ENCODE measurements around the gene CHST13. TPM values are rescaled to one million over a fixed set of nuclear protein-coding genes. Genes with fewer than 3 reads are reported as not detected.

CHST13 gene
- polyA plus RNA-seq, 3 donors: 16.6 to 41.8 (median 39.2) TPM

- peaks cover 2 to 6% (median 2%) of the 10 kb centered on the region in 3 donors for H3K27me3 Mint-ChIP-seq (ENCODE audit: low read depth in 3 of 3)
- H3K9me3 ChIP-seq (replicated peaks in 1 of 2; ENCODE audit: control insufficient read depth in 1 of 2, insufficient read depth in 1 of 2, low read length in 2 of 2): no peaks in the 10 kb centered on the region
- no peak overlapping the region for H3K27ac ChIP-seq (ENCODE audit: low read depth in 1 of 2, low read length in 2 of 2)
- TF ChIP-seq CTCF (IDR thresholded peaks at IDR 0.05): no peak
- intact Hi-C loops (cut with micrococcal nuclease): no loop called here
- H2AFZ ChIP-seq (ENCODE audit: insufficient read depth, low read depth, low read length, poor library complexity, severe bottlenecking): no peak overlapping the region
- H3K4me3 ChIP-seq (replicated peaks in 1 of 3; ENCODE audit: low read depth in 2 of 3, low read length in 3 of 3): no peak overlapping the region
- DNase-seq: no peak
- H3K9ac ChIP-seq (ENCODE audit: insufficient read depth, low read length, poor library complexity, severe bottlenecking): no peak overlapping the region
- no peaks in the 10 kb centered on the region for H4K20me1 ChIP-seq (ENCODE audit: insufficient read depth, low read length)
- H3K9me3 Mint-ChIP-seq: peaks cover 0 to 2% (median 0%) of the 10 kb centered on the region in 7 donors
- H3K27me3 ChIP-seq (ENCODE audit: control insufficient read depth in 2 of 2, insufficient read depth in 2 of 2, low read length in 2 of 2): no peaks in the 10 kb centered on the region
- no peak overlapping the region for H3K4me2 ChIP-seq (replicated peaks; ENCODE audit: extremely low read depth, low read length, poor library complexity, severe bottlenecking)
- no peak overlapping the region for H3K27ac Mint-ChIP-seq
- peaks cover 6 to 8% of the 10 kb centered on the region in 2 donors for H3K4me1 ChIP-seq (ENCODE audit: control insufficient read depth in 1 of 2, insufficient read depth in 2 of 2, low read length in 2 of 2)
- H3K36me3 ChIP-seq (replicated peaks in 1 of 2; ENCODE audit: control insufficient read depth in 1 of 2, insufficient read depth in 2 of 2, low read length in 2 of 2): no peaks in the 10 kb centered on the region
- H3K4me3 Mint-ChIP-seq: no peak overlapping the region
- 100% methylated on average over 2 of the region's 3 CpGs for WGBS (ENCODE audit: insufficient coverage)
- H3K79me2 ChIP-seq (ENCODE audit: insufficient read depth, low read length): no peaks in the 10 kb centered on the region
- no peaks in the 10 kb centered on the region for H3K36me3 Mint-ChIP-seq
- peaks cover 10% of the 10 kb centered on the region for H3K4me1 Mint-ChIP-seq
Measured at GRCh38 chr3:126484662-126485061, 39.3 kb upstream of the CHST13 start.

- H3K36me3 ChIP-seq (replicated peaks in 1 of 2; ENCODE audit: control insufficient read depth in 1 of 2, insufficient read depth in 2 of 2, low read length in 2 of 2): no peaks in the 10 kb centered on the region
- H3K4me1 Mint-ChIP-seq: peaks cover 10% of the 10 kb centered on the region
- no peak overlapping the region for H3K27ac Mint-ChIP-seq
- no peak overlapping the region for H3K4me3 ChIP-seq (replicated peaks in 1 of 3; ENCODE audit: low read depth in 2 of 3, low read length in 3 of 3)
- H3K9ac ChIP-seq (ENCODE audit: insufficient read depth, low read length, poor library complexity, severe bottlenecking): no peak overlapping the region
- no CpG with 5 or more reads among the region's 8 CpGs for WGBS (ENCODE audit: insufficient coverage)
- no peak overlapping the region for H3K27ac ChIP-seq (ENCODE audit: low read depth in 1 of 2, low read length in 2 of 2)
- intact Hi-C loops (cut with micrococcal nuclease): no loop called here
- no peaks in the 10 kb centered on the region for H3K36me3 Mint-ChIP-seq
- peaks cover 2 to 6% (median 4%) of the 10 kb centered on the region in 3 donors for H3K27me3 Mint-ChIP-seq (ENCODE audit: low read depth in 3 of 3)
- H3K79me2 ChIP-seq (ENCODE audit: insufficient read depth, low read length): no peaks in the 10 kb centered on the region
- H3K4me2 ChIP-seq (replicated peaks; ENCODE audit: extremely low read depth, low read length, poor library complexity, severe bottlenecking): no peak overlapping the region
- no peaks in the 10 kb centered on the region for H3K9me3 ChIP-seq (replicated peaks in 1 of 2; ENCODE audit: control insufficient read depth in 1 of 2, insufficient read depth in 1 of 2, low read length in 2 of 2)
- no peaks in the 10 kb centered on the region for H4K20me1 ChIP-seq (ENCODE audit: insufficient read depth, low read length)
- H3K4me1 ChIP-seq (ENCODE audit: control insufficient read depth in 1 of 2, insufficient read depth in 2 of 2, low read length in 2 of 2): peaks cover 6 to 8% of the 10 kb centered on the region in 2 donors
- DNase-seq: no peak
- no peak for TF ChIP-seq CTCF (IDR thresholded peaks at IDR 0.05)
- no peak overlapping the region for H2AFZ ChIP-seq (ENCODE audit: insufficient read depth, low read depth, low read length, poor library complexity, severe bottlenecking)
- no peaks in the 10 kb centered on the region for H3K27me3 ChIP-seq (ENCODE audit: control insufficient read depth in 2 of 2, insufficient read depth in 2 of 2, low read length in 2 of 2)
- no peak overlapping the region for H3K4me3 Mint-ChIP-seq
- peaks cover 0 to 2% (median 0%) of the 10 kb centered on the region in 7 donors for H3K9me3 Mint-ChIP-seq
Measured at GRCh38 chr3:126485176-126485897, 38.6 kb upstream of the CHST13 start.

All from CD14-positive monocyte (primary cell).